Lower leg skin (tissue), 4 donors: Measurements from ENCODE around the gene SPEM3. TPM values are rescaled to one million over a fixed set of nuclear protein-coding genes. Genes with fewer than 3 reads are reported as not detected.

Experiments used
- DNase-seq, 2 donors: peaks; one replicate each; pipeline ENCODE4 v3.0.0-alpha.2; 2019; ENCODE audit warnings: low spot score in 2 of 2
- H3K4me3 ChIP-seq: fragments of 200-600 bp; sonication (generic); 2 replicates; pipeline ENCODE4 v1.5.1; 2017; ENCODE audit warnings: mild to moderate bottlenecking, low read depth; ENCODE audit not compliant: poor library complexity, severe bottlenecking
- CTCF ChIP-seq, 3 donors: fragments of 450-650 bp; IDR thresholded peaks; one replicate each; pipeline ENCODE4 v1.5.1; 2016; ENCODE audit warnings: antibody characterized with exemption in 3 of 3, mild to moderate bottlenecking in 3 of 3, moderate library complexity in 2 of 3
- POLR2A ChIP-seq, 2 donors: fragments of 450-650 bp; IDR thresholded peaks; one replicate each; pipeline ENCODE4 v1.6.1; 2016 to 2017; ENCODE audit warnings: antibody characterized with exemption in 2 of 2, mild to moderate bottlenecking in 1 of 2, moderate library complexity in 1 of 2
- WGBS, 2 donors: methylation state at CpG; one replicate each; pipeline ENCODE4 v1.1.5; 2018; 5-methylcytosine and 5-hydroxymethylcytosine counted together
- intact Hi-C: fragments of 100-400 bp; cut with DNase I; formaldehyde crosslinking; loops from one replicate; pipeline ENCODE4 v1.15.0; 2023; ENCODE audit warnings: low total_unique reads
- total RNA-seq, 4 donors: library from RNA; depleted of rRNA; stranded (reverse); fragments of >200 nt; gene quantifications; one replicate each; pipeline ENCODE4 v1.1.0, GENCODE V29; 2016

Gene SPEM3
- total RNA-seq, 4 donors from 2014 or later, result not detected

GRCh38 chr17:7426896-7427489, 1.7 kb upstream of the SPEM3 start:
- TF ChIP-seq POLR2A (IDR thresholded peaks at IDR 0.05), result no peak
- H3K4me3 ChIP-seq, result no peak overlapping the region
- DNase-seq, result no peak
- intact Hi-C loops, result loop anchor here (10.0 kb wide), 1 partner anchor 62 kb away; no protein-coding TSS in a partner anchor
- 92 to 93% methylated on average over 24 of the region's 29 CpGs for WGBS, 2 donors

DNA sequence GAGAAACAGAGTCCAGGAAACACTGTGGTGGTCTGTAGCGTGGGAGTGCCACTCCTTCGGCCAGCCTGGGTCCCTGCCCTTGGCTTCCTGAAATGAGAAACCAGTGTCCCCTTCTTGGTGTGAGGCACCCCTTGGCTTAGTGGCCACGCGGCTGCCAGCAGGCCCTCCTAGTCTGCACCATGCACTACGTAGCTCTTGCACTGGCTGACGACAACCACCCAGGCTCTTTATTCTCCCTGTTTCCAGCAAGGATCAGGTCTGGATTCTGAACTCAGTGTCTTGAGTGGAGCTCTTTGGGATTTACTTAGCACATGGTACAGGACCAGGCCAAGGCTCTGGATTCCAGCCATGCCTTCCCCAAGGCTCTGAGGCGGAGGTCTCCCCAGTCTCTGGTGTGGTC, 1.1 kb upstream of the SPEM3 start:
- WGBS, 2 donors, result 90 to 96% methylated on average over 7 of the region's 7 CpGs
- TF ChIP-seq POLR2A (IDR thresholded peaks at IDR 0.05) (no peak), CTCF (IDR thresholded peaks at IDR 0.05) (no peak)
- intact Hi-C loops, result loop anchor here (10.0 kb wide), 1 partner anchor 63 kb away; no protein-coding TSS in a partner anchor
- no peak overlapping the region for H3K4me3 ChIP-seq
- no peak for DNase-seq

DNA sequence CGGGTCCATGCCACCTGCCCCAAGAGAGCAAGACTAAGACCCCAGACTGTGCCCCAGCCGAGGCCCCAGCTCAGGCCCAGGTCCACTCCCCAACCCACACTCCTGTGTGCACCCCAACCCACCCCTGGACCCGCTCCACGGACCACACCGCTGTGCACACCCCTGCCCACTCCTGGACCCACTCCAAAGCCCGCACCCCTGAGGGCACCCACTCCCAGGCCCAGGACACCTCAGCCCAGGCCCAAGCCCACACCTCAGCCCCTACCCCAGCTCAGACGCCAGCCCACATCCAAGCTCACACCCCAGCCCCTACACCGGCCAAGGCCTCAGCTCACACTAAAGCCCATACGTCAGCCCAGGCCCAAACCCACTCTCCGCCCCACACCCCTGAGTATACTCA, 1.1 kb downstream of the SPEM3 start:
- intact Hi-C loops, result loop anchor here (10.0 kb wide), 2 partner anchors 65 to 135 kb away; partner anchors contain the start of gene SENP3
- H3K4me3 ChIP-seq, result no peak overlapping the region
- 90 to 93% methylated on average over 10 of the region's 10 CpGs for WGBS, 2 donors
- TF ChIP-seq POLR2A (IDR thresholded peaks at IDR 0.05) (no peak), CTCF (IDR thresholded peaks at IDR 0.05) (no peak)
- no peak for DNase-seq

- WGBS, 2 donors, result 81 to 89% methylated on average over 1 of the region's 1 CpG
- no peak overlapping the region for H3K4me3 ChIP-seq
- DNase-seq, result no peak
- intact Hi-C loops, result loop anchor here (10.0 kb wide), 1 partner anchor 134 kb away; the partner anchor contains the start of gene SENP3
- no peak for TF ChIP-seq CTCF (IDR thresholded peaks at IDR 0.05)
- no peak for TF ChIP-seq POLR2A (IDR thresholded peaks at IDR 0.05)
Measured at GRCh38 chr17:7431231-7431630, 2.6 kb downstream of the SPEM3 start.

DNA sequence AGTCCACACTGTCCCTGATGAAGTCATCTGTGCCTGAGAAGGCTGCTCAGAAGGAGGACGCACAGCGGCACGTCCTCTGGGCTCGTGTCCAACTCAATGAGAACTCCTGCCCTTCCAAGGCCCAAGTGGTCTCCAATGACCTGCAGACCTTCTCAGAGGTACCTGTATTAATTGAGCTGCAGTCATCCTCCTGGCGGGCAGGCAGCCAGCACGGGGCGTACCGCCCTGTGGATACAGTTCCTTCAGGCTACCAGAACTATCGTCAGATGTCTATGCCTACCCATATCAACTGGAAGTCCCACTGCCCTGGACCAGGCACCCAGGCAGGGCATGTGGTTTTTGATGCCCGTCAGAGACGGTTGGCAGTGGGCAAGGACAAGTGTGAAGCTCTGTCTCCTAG, 3.6 kb downstream of the SPEM3 start:
- no peak for DNase-seq
- intact Hi-C loops, result loop anchor here (10.0 kb wide), 1 partner anchor 133 kb away; the partner anchor contains the start of gene SENP3
- WGBS, 2 donors, result 86 to 93% methylated on average over 11 of the region's 11 CpGs
- TF ChIP-seq POLR2A (IDR thresholded peaks at IDR 0.05) (no peak), CTCF (IDR thresholded peaks at IDR 0.05) (no peak)
- no peak overlapping the region for H3K4me3 ChIP-seq

DNA sequence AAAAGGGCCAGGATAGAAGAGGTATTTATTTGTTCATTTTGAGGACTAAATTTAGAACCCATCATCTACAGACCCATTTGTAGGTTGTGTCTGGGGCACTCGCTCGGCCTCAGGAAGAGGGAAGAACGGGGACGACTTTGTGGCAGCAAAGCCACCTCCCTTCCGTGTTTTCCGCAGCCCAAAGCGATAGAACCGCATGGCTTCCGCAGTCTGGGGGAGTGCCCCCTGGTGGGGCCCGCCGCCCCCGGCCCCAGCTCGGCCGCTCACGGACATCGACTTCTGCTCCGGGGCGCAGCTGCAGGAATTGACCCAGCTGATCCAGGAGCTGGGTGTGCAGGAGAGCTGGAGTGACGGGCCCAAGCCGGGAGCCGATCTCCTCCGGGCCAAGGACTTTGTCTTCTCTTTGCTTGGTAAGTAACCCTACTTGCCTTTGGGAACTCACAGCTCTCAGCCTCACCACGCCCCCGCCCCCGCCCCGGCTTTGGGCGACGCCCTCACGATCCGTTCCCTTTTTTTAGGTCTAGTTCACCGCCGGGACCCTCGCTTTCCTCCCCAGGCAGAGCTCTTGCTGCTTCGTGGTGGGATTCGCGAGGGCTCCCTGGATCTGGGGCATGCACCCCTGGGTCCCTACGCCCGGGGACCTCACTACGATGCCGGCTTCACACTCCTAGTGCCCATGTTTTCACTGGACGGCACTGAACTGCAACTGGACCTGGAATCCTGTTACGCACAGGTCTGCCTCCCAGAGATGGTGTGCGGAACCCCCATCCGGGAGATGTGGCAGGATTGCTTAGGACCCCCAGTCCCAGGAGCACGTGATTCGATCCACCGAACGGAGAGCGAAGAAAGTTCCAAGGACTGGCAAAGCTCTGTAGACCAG, 7.3 kb downstream of the SPEM3 start:
- peak; percentile 54 to 93 for DNase-seq
- peak overlapping the region; percentile 22 for H3K4me3 ChIP-seq
- intact Hi-C loops, result loop anchor here (10.0 kb wide), 1 partner anchor 129 kb away; the partner anchor contains the start of gene SENP3
- 6 to 8% methylated on average over 39 to 47 of the region's 49 CpGs for WGBS, 2 donors
- TF ChIP-seq CTCF (IDR thresholded peaks at IDR 0.05) (no peak), POLR2A (IDR thresholded peaks at IDR 0.05) (no peak)
